ENCODE measurements around the gene NPC1.

NPC1 gene

DNA sequence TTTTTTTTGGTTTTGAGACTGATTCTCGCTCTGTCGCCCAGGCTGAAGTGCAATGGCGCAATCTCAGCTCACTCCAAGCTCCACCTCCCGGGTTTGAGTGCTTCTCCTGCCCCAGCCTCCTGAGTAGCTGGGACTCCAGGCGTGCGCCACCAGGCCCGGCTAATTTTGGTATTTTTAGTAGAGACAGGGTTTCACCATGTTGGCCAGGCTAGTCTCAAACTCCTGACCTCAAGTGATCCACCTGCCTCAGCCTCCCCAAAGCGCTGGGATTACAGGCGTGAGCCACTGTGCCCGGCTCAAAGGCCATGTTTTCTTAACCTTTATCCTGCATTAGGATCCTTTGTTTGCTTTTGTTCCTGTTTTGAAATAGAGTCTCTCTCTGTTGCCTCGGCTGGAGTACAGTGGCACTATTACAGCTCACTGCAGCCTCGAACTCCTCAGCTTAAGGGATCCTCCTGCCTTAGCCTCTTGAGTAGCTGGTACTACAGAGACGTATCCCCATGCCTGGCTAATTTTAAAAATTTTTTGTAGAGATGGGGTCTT, 41.0 kb downstream of the NPC1 start:
- DNase-seq: no peak

DNA sequence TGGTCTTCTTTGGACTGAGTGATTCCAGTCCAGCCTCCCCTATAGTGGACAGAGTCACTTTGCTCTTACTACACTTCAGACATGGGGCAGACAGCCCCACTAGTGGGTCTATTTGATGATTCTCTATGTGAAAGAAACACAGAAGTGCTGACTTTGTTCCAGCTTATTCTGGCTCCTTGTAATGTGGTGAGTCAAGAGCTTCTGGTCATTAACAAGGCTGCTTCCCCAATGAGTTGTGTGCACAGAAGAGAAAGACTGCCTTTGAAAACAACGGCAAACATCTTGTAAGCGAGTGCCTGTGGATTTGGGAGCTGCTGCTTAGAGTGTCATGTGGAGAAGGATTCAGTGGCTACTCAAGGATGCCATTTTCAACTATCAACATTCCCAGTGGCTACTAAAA, 43.8 kb downstream of the NPC1 start:
- DNase-seq: no peak

DNA sequence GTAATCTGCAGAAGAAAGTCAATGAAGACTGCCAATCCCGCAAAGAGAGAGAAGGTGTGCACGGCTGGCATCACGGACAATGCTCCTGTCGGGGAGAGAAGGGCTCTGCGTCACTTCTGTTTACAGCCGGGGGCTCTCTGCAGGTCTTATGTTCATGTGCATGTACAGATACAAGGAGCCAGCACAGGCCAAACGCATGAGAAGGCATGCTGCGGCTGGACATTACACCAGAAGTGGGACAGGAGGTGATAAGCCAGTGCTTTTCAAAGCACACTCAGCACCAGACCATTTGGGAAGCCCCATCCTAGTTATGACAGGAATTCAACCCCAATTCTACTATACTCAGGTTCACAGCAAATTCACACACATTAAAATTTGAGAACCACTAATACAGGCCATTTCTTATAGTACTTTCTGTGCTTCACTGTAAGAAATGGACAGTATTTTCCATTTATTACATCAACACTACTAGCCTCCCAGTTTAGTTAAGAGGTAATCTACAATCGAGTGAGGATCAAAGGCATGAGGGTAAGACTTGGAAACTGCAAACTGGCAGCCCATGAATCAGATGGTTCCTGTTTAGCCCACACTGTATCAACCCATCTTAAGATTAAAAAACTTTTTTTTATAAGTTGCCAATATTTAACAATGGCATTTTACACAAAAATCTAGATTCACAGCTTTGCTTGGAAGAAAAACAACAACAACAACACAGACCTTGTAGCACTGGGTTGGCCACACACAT, 44.8 kb downstream of the NPC1 start:
- DNase-seq: no peak

DNA sequence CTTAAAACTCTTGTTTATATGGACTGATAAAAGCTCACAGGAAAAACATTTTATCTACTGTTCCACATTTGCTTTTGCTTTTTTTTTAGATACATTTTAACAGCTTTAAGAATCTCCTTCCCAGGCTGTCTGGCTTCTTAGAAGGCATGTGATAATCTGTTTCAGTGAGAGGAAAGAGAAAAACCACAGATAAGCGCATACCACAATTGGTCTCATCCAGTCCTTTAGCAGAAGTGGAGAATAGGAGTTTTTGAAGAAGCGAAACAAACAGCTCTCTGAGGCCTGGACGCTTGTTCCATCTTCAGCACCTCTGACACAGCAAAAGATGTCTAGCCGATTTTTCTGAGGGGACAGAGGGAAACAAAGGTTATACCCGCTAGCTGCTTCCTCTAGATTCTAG, 45.4 kb downstream of the NPC1 start:
- no peak for DNase-seq

DNA sequence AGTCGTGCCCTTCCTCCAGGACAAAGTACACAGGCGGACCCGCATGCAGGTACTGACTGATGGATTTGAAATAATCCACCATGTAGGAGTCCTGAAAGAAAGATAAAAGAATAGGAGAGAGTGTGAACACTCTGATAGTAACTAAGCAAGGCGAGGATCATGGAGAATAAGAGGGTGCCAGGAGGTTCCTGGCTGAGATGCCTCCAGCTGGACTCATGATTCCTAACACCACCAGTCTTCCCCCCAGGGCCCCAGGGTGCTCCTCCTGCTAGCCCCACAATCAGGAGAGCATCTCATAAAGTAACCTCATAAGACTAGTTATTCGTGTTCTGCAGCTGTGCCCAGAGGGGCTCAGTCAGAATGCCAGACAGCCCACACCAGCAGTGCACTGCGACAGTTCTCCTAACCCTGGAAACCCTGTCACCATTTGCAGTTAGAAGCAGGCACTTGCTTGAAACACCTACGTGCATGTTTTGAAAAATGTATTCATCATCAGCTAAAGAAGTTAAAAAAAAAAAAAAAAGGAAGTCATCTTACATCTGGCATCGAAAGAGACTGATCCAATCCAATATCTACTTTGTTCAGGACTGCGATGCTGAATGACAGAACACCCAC, 46.3 kb downstream of the NPC1 start:
- DNase-seq: no peak

DNA sequence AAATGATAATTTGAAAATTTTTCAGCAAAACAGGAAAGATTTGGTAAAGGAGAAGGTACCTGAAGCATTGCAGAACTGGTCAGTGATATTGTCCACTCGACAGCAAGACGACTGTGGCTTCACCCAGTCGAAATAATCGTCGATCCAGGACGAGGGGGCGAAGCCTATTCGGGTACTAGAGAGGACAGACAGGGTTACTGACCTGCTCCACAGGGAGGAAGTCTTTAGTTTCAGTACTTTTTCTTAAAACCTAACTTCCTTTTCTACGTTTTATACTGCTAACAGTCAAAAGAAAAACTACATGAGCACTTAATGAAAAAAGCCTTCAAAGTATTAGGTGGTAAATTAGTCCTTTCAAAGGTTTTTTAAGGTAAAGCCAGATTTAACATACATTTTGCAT, 47.0 kb downstream of the NPC1 start:
- DNase-seq: no peak

GRCh38 chr18:23538870-23539269, 47.4 kb downstream of the NPC1 start:
- no peak for DNase-seq

DNA sequence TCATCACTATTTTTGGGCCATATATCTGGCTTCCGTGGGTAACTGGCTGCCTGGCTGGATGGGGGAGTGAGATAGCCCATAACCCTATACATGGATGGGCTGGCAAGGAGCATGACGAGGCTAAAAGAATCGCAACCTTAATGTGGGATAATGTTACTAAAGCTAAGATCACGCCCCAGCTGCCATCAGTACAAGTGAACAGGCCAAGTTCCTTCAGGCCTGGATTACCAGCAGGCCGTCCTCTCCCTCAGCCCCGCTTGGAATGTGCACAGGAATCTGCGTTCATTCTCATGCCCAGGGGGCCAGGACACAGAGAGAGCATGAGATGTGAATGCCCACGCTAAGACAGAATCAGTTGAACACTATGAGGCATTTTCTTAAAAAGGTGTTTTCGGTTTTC, 48.3 kb downstream of the NPC1 start:
- DNase-seq: no peak

- DNase-seq: no peak
These were observed 49.0 kb downstream of the NPC1 start for GRCh38 chr18:23537274-23537673.

DNA sequence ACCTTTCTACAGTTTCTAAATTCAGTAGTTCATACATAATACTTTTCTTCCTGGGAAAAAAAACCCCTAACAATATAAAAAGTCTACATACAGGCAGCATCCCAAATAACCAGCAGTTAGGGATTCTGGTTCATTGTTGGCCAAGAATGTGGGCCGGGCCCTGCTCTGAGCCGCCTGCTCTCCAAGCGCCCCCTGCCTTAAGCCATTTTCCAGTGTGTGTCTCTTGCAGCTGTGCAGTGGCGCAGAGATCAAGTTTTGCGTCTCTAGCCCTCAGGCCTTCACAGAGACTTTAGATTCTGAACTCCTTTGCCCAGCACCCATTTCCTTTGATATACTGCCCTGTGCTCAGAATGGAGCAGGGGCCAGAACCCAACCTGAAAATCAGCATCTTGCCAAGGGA, 50.1 kb downstream of the NPC1 start:
- DNase-seq: no peak

GRCh38 chr18:23534276-23534675, 52.0 kb downstream of the NPC1 start:
- DNase-seq: no peak

DNA sequence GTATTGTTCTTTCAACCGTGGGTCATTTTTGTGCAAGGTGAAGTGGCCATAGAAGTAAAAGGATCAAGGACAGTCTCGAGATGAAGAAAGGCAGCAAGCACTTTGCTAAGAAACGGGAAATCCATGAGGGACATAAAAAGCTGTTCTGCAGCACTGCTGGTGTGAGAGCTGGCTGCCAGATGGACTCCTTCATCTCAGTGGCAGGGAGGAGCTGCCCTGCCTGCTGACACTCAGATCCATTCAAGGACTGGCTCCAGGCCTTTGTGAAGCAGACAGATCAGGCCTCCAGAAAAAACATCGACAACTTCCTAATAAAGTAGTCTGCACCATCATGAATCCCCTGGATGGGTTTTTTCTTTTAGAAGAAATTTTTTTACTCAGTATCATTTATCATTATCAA, 53.5 kb downstream of the NPC1 start:
- DNase-seq: no peak

- no peak for DNase-seq
These were observed 54.4 kb downstream of the NPC1 start for GRCh38 chr18:23531912-23532311.

DNA sequence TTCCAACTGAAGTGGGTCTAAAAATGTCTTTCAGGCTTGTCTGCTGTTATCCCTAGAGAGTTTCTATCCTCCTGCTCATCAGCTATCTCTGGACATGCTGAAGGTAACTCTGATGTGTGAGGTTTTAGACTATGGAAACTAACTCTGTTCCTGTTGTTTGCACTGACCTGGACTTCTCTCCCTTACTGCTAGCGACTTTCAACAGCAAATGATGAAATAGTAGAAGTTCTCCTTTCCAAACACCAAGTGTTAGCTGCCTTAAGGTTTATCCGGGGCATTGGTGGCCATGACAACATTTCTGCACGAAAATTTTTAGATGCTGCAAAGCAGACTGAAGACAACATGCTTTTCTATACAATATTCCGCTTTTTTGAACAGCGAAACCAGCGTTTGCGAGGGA, 56.1 kb downstream of the NPC1 start:
- no peak for DNase-seq

DNA sequence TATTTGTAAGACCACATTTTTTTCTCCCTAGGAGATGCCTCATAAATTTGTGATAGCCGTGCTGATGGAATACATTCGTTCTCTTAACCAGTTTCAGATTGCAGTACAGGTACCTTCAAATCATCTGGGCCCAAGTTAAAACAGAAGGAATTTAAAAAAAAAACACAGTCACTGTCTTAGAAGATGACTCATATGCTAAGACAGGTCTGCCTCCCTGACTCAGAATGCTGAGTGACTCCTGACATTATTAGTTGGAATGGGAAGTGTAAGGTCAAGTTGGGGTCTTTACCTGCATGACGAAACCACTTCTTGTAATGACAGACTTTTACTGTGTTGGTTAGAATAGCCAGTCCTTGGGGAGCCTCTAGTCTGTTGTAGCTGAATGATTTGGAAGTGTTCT, 56.7 kb downstream of the NPC1 start:
- DNase-seq: no peak

DNA sequence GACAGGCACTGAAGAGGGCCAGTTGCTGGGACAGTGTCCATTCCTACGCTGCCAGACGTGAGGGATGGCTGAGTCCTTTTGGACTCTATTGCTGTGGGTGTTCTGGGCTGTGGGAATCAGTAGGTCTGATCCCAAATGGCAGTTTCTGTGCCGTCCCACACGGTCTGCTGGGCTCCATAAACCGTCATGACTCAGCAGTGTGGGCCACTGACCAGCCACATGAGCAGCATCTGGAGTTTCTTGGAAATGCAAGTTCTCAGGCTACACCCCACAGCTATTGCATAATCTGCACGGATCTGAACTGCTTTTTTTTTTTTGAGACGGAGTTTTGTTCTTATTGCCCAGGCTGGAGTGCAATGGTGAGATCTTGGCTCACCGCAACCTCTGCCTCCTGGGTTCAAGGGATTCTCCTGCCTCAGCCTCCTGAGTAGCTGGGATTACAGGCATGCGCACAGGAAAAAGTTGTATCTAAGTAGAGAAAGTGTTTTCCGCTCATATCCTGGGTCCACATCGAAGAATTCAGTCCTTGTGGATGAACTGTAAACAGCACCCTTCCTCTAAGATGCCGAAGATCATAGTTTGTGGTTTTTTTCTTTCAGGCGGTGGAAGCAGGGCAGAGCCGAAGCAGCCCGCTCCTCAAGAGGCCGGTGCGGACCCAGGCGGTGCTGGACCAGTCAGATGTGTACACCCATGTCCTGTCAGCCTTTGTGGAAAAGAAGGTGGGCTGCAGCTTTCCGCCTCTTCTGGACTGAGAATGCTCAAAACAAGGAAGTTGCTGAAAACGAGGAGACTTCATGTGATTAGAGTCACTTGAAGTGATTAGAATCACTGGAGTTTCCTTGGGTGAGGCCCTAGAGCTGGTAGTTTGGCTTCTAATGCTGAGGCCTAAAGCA, 57.5 kb downstream of the NPC1 start:
- DNase-seq: no peak

DNA sequence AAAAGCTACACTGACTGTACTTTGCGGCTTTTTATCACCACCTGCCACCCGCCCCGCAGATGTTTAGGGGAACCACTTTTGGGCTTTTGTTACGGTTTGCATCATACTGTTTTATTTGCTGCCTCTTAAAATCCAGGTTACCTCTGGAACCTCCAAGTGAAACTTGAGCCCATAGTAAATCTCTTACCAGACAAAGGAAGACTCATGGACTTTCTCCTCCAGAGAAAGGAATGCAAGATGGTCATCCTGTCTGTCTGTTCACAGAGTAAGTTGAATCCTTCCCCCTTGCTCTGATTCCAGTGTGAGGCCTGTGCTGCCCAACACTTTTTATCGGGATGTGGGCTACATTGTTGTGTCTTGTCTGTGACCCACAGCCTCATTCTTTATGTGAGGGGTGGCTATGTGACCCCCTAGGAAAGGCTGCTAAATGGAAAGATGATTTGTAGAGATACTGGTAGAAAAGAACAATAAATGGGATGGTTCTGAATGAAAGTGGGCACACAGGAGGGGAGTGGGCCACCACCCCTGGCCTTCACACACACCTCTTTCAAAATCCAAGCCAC, 59.7 kb downstream of the NPC1 start:
- no peak for DNase-seq

DNA sequence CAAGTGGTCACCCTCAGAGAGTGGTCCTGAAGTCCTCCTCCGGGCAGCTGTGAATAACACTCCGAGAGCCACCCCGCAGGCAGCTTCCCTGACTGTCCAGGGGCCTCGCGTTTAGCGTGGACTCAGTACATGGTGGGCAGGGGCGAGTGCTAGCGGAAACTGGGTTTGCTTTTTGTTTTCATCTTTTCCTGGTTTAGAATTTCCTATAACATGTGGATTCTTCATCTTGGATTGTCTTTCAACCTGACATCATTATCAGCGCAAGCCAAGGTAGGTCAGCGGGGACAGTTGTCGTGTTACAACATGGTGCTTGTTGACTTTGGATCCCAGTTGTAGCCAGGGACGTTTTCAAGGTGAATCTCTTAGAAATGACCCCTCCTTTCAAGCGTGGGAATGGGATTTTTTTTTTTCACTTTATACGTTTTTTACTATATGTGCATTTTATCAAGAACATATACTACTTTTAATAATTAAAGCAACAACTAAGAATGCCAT, 62.0 kb downstream of the NPC1 start:
- no peak for DNase-seq

GRCh38 chr18:23523429-23524212, 62.7 kb downstream of the NPC1 start:
- DNase-seq: no peak

DNA sequence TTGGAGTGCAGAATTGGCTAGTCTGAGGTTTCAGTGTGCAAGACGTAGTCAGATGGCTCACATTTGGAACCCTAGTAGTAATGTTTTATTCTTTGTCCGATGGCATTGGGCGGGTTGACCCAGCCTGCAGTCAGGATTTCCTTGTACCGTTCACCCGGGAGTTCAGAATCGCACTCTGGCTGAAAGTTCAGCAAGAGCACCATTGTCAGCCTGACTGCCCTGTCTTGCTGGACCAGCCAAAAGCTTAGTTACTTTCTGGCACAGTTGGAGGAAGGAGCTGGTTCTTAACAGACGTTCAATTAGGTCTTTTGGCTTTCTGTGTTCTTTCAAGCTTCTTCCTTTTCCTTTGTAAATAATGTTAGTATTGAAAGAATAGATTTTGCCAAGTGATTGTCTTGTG, 64.4 kb downstream of the NPC1 start:
- DNase-seq: no peak

- DNase-seq: no peak
These were observed 65.0 kb downstream of the NPC1 start for GRCh38 chr18:23521271-23521670.

DNA sequence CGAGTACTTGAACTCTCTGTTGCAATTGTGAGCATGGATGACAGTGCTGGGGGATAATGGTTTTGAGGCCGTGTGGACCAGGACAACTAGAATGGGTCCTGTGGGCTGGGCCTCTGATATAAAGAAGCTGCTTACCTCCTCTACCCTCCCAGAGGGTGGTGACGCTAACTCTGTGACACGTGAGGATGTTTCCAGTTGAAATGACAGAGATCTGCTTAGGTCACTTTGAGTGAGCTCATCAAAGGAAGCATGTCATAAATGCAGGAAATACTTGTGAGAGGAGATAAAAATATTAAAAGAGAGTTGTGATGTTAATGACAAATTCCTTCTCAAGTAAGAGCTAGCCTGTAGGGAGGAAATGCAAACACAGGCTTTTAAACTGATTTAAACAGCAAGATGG, 66.6 kb downstream of the NPC1 start:
- no peak for DNase-seq
